Bronchial epithelial cell (primary cell): ENCODE data around the gene HS1BP3. TPM values are rescaled to one million over a fixed set of nuclear protein-coding genes. Genes with fewer than 3 reads are reported as not detected.
A peak's percentile ranks its signal among the peaks of the same experiment; 100 is the strongest.

Experiments used
- DNase-seq: peaks from one replicate; pipeline ENCODE4 v3.0.0-alpha.2; 2010; ENCODE audit warnings: low read depth
- FAIRE-seq: peaks from 2 replicates; lab custom pipeline; 2011; peaks lifted over from hg19 to GRCh38; lab: Jason Lieb, UNC
- H3K27me3 ChIP-seq: 2 replicates; pipeline ENCODE4 v1.5.1; 2011; ENCODE audit warnings: low read length; ENCODE audit not compliant: control insufficient read depth, insufficient read depth
- H3K36me3 ChIP-seq: 2 replicates; pipeline ENCODE4 v1.5.1; 2011; ENCODE audit warnings: low read length; ENCODE audit not compliant: control insufficient read depth, insufficient read depth
- H3K4me3 ChIP-seq: 2 replicates; pipeline ENCODE4 v1.5.1; 2011; ENCODE audit warnings: mild to moderate bottlenecking, low read depth, low read length, control low read depth
- CTCF ChIP-seq: IDR thresholded peaks from 2 replicates; pipeline ENCODE4 v1.5.1; 2011; ENCODE audit warnings: mild to moderate bottlenecking, moderate library complexity, low read length, control low read depth, inconsistent platforms; ENCODE audit not compliant: insufficient read depth, severe bottlenecking
- total RNA-seq: library from RNA; depleted of rRNA; stranded (reverse); fragments of >200 nt; gene quantifications from 2 replicates; pipeline ENCODE4 v1.2.1, GENCODE V29; 2014

HS1BP3 gene
- total RNA-seq, 1 donor from 2014 or later, result 27.6 TPM

- no peaks in the 10 kb centered on the region for H3K36me3 ChIP-seq
- FAIRE-seq (no peak), DNase-seq (peak; percentile 16)
- no peak overlapping the region for H3K4me3 ChIP-seq
- no peak for TF ChIP-seq CTCF
- H3K27me3 ChIP-seq, result no peaks in the 10 kb centered on the region
Measured at GRCh38 chr2:20676353-20677215, 25.7 kb upstream of the HS1BP3 start.

DNA sequence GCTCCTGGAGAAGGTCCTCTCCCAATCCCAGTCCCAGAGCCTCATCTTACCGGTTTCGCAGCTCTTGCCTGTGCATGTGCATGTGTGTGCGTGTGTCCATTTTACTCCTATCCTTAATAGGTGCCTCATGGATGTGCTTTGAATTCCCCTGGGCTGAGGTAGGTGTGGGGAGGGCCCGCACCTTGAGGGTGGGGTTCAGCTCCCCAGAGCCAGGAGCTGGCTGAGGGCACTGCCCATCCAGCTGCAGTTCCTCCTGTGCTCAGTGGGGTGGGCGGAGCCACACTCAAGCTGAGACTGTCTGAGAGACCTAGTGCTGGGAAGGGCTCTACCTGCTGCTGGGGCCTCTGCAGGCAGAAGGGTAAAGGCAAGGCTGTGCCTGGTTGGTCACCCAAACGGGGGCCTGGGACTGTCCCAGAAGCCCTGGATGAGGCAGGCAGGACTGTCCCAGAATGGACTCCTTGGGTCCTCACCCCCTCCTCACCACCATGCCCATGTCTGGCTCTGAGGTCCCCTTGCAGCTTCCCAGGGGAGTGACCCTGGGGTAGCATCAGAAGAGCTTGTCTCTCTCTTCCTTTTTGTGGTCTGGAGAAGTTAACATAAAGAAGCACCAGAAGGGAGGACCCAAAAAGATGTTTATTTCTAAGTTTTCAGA, 24.9 kb upstream of the HS1BP3 start:
- H3K4me3 ChIP-seq, result no peak overlapping the region
- no peak for TF ChIP-seq CTCF
- FAIRE-seq (no peak), DNase-seq (peak; percentile 35)
- no peaks in the 10 kb centered on the region for H3K27me3 ChIP-seq
- no peaks in the 10 kb centered on the region for H3K36me3 ChIP-seq

GRCh38 chr2:20674974-20675679, 24.2 kb upstream of the HS1BP3 start:
- Histone ChIP-seq H3K27me3 (no peaks in the 10 kb centered on the region), H3K36me3 (no peaks in the 10 kb centered on the region), H3K4me3 (no peak overlapping the region)
- peak; percentile 7 for FAIRE-seq
- peak; percentile 58 for DNase-seq
- no peak for TF ChIP-seq CTCF

GRCh38 chr2:20674309-20674965, 23.5 kb upstream of the HS1BP3 start:
- no peak for TF ChIP-seq CTCF
- no peak for FAIRE-seq
- H3K36me3 ChIP-seq, result no peaks in the 10 kb centered on the region
- H3K27me3 ChIP-seq, result peaks cover 3% of the 10 kb centered on the region
- no peak for DNase-seq
- no peak overlapping the region for H3K4me3 ChIP-seq

GRCh38 chr2:20673686-20674308, 22.9 kb upstream of the HS1BP3 start:
- no peaks in the 10 kb centered on the region for H3K36me3 ChIP-seq
- no peak for FAIRE-seq
- H3K27me3 ChIP-seq, result peaks cover 3% of the 10 kb centered on the region
- no peak for TF ChIP-seq CTCF
- no peak for DNase-seq
- H3K4me3 ChIP-seq, result no peak overlapping the region
